CD4-positive, alpha-beta T cell treated with Interleukin-2 at 100 ng/mL for 4 hours (primary cell): ENCODE data around the gene RXRG.
"Not testable (repeated sequence)": the region's sequence is repeated elsewhere in the genome, so short reads cannot be mapped to it uniquely, and the experiment has no call there.

ENCODE experiments used
- DNase-seq: peaks from one replicate; pipeline ENCODE4 v3.0.0-alpha.2; 2020; ENCODE audit warnings: low spot score

Gene RXRG

DNA sequence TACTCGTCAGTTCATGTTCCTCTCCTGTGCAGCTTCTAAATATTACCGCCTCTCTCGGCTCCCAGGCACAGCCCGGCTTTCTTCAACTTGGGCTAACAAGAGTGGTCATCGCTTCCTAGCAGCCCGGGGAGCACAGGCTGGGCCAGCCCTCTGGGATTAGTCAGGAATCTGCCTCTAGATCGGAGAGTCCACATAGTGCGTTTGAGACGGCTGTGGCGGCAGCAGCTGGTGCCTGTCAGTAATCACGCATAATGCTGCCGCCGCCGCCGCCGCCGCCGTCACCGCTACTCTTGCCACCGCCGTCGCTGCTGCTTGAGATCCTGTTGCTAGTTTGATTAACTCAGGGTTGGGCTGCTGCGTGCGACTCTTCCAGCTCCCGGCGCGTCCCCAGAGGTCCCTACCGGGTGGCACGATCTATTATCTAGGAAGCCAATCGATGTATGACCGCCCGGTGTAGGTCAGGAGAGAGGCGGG lies at the start of gene RXRG:
RXRG (minus strand) TSS at position 230 of the 474 bp plus-strand sequence. CDS start 233 bp downstream, outside the sequence.
- no peak for DNase-seq

DNA sequence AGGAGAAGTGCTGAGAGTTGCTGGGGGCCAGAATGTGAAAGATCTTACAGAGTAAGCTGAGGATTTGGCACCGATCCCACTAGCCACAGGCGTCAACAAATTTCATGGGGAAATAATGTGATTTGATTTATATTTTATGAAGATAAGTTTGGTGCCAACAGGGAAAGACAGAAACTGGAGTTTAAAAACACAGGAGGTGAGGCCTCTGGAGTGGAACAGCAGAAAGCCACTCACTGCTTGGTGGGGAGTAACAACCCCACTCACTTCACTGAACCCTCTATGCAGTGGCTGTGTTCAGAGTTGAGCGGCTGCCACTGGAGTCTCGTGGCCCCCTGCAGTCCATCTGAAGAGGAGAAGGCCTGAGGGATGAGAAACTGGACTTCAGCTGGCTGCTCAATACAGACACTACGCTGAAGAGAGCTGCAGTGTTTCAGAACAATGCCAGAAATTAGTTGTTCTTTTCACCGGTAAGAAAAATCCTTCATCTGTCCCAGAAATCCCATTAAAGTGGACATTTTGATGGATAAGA lies 48.0 kb upstream of the RXRG start:
- no peak for DNase-seq

DNA sequence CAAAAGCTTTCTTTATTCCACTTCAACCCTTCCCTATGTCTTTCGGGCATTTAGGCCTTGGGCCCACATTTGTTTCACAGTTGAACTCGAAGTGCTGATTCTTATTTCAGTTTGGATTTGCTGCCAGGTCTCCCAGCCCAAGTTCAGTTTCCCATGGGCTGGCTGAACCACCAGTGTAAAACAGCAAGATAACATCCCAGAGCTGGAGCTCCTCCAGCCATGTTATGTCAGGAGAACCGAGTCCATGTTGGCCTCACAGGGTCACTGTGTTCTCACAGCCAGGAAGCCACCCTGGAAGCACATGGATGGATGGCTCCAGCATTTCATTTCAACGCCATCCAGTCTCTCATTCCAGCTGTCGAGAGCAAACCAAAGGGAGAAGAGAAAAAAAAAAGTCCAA lies 45.2 kb upstream of the RXRG start:
- no peak for DNase-seq

DNA sequence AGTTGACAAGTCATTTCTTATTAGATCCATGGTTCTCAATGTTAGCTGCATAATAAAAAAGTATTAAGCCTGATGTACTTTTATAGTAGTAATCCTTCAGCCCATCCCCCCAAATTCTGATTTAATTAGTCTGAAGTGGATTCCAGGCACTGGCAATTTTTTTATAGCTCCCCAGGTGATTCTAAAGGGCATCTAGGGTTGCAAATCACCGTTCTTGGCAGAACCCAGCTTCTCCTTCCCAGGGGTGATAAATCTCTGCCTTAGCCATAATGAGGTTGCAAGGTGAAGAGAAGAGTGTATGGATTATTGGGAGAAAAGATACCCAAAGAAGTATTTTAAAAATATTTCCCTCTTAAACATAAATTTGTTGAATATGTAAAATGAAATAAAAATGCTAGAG lies 43.0 kb upstream of the RXRG start:
- DNase-seq = no peak

DNA sequence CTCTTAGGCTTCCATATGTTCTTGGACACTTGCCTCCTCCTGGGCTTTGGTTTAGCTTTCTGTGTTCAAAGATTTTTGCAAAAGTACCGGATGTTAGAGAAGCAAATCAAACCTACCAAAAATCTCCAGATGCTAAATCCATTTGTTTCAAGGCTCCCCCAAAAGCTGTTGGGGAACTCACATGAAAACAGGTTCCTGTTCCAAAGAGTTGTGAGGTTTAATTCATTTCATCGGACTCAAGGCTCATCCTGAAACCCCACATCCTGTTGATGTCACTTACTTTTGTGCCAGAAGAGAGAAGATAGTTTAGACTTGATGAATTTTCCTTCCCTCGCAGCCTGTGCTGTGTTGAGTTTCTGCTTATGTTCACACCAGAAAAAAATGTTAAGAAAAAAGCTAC lies 41.7 kb upstream of the RXRG start:
- no peak for DNase-seq

DNA sequence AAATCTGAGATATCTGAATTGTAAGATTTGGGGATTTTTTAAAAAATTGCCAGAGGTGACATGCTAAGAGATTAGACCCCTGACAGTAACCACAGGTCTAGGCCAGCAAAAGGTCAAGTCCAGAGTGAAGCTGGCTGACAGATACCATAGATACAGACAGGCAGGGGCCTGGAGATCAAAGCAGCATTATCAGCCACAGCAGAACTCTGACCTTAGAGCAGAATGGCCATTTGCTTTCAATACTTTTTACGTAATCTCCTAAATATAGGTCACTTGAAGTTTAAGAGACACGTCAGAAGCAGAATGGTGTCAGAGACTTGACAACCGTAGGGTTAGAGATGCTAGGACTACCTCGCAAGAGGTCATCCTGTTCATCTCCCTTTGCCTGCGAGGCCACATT lies 40.8 kb upstream of the RXRG start:
- DNase-seq = no peak

DNA sequence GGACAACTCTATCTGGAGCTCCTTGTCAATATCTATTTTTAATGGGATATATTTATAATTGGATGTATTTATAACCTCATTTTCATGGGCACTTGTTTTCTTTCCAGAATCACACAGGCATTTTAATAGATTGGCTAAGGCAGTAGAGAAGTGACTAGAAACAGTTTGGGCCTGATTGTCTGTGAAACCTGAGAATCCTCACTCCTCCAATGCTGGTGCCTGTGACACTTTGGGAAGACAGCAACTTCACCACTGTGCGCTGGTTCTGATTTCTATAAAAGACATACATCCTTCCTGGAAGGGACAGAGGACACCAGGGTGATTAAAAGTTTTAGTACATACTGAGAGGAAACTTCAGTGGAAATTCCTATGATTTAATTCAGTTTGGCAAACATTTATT lies 39.6 kb upstream of the RXRG start:
- DNase-seq = no peak

DNA sequence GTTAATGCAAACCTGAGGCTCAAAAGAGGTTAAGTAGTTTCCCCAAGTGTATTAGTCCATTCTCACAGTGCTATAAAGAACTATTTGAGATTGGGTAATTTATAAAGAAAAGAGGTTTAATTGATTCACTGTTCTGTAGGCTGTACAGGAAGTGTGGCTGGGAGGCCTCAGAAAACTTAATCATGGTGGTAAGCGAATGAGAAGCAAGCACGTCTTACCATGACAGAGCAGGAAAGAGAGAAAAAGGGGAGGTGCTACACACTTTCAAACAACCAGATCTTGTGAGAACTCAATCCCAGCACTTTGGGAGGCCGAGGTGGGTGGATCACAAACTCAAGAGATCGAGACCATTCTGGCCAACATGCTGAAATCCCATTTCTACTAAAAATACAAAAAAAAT lies 38.5 kb upstream of the RXRG start:
- no peak for DNase-seq

DNA sequence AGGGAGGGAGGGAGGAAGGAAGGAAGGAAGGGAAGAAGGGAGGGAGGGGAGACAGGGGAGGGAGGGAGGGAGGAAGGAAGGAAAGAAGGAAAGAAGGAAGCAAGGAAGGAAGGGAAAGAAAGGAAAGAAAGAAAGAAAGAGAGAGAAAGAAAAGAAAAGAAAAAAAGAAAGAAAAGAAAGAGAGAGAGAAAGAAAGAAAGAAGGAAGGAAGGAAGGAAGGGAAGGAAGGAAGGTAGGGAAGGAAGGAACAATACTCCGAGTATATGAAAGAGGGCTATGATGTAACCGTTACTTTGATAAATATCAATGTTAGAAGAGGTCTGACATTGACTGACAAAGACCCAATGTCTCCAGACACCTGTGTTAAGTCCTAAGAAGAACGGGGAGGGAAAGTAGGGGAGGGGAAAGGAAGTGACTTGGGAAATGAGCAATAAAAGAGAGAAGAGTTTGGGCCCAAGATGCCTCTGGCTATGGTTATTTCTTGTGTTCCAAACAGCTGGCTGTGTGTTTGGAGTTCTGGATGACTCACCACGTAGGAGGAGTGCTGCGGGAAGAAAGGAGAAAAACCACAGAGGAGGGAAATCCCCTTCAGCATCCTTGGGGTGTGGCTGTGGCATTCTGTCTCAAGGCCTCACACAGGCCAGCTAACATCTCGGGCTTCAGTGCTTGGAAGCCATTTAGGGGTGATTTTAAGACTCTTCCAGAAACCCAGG lies 37.0 kb upstream of the RXRG start:
- no peak for DNase-seq

DNA sequence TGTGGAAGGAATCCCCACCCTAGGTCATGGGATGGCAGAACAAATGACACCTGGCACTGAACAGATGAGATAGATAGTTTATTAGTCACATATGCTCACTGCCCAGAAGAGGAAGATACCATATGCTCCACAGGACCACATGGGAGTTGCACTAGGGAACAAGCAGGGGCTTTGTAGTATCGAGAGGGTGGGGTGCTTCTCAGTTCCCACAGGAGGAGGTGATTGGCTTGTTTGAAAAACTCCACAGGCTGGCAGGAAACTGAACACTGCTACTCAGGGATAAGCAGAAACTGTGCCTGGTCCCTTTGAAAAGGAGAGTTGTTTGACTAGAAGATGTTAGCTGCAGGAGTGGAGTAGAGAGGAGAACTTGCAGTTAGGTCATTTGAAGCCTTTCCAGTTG lies 31.9 kb upstream of the RXRG start:
- no peak for DNase-seq

DNA sequence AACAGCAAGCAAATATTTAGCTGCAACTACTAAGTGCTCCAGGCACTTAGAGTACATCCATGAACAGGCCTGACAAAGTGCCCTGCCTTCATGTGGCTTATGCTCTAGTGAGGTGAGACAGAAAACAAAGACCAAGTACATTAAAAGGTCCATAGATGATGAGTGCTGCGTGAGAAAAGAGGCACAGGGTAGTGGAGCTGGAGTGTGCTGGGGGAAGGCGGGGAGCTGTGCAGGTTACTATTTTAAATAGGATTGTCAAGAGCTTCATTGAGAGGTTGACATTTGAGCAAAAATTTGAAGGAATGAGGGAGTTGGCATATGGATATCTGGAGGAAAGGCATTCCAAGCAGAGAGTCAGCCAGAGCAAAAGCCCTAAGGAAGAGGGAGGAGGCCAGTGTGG lies 29.3 kb upstream of the RXRG start:
- DNase-seq = no peak

DNA sequence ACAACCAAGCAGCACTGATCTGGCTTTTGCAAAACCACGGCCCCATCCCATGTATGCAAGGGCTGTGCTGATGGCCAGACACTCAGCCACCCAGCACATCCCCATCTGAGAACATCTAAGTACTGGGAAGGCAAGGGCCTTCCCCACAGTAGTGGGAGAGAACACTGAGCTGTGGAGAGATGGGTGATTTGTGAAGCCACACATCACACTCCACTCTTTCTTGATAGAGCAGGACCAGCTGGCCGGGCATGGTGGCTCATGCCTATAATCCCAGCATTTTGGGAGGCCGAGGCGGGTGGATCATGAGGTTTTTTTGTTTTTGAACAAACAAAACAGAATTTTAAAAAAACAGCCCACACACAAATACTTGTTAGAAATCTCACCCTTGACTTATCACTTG lies 28.2 kb upstream of the RXRG start:
- DNase-seq = no peak

DNA sequence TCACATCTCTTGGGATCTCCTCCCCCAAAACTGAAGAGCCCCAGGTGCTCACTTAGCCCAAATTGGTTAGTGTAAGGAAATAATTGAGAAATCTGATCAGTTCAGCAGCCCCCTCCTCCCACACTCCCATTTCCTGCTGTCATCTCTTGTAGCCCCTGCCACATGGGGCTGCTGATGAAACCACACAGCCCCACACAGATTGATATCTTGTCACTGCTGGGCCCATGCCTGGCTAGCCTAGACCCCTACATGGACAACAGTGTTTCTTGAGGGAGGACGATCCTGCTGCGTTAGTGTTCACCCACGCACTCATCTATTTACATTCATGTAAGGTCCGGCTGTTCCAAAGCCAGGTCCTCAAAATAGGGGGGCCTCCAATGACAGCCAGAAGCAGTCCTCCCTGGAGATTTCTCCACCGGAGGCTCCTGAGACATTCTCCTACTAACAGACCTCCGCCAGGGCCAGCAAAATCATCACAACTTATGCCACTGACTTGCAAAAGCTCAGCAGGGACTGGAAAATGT lies 23.9 kb upstream of the RXRG start:
- no peak for DNase-seq

DNA sequence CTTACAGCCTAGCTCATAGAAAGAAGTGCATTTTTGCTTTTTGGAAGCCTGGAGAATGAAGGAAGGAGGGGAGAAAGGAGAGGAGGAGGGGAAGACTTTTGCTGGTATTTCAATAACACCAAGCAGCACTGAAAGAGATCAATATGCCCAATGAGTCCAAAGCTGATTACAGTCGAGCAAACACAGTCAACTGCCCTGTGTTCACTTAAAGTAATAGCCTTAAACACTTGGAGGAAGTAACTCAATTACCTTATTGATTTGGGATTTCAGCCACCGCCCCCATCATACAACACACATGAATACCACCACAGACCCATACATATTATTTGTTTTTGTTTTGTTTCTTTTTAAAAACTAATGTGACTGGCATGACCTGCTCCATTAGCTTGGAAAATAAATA lies 23.3 kb upstream of the RXRG start:
- no peak for DNase-seq

DNA sequence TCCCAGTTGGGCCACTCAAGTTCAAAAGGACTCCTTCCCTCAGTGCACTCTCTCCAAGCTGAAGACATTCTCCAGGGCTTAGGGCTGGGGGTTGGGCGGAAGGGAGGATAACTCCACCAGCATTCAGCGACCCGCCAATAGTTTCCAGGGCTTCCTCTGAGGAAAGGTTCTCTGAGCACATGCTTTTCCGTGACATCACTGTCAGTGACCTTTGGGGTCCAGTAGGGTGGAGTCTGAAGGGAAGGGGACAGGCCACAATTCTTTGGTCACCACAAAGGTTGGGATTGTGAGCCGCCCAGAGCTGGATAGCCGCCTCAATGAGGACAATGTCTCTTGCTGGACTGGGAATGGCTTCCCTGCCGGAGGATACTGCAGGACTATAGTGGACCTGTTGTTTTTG lies 22.8 kb upstream of the RXRG start:
- no peak for DNase-seq

DNA sequence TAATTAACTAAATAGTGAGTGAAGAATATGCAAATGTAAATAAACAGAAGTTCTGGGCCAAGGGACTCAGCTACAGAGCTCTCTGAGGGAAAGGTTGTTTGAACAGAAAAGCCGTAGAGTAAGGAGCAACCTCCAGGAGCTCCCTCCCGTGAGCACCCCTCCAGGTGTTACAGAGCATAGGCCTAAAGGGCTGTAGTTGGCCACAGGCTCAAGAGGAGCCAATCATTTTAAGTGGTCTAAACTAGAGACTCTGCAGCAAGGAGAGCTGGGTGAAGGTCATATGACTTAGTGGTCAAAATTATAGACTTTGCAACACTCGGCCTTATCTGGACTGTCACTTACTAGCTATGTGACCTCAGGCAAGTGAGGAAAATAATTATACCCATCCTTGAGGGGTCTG lies 19.1 kb upstream of the RXRG start:
- no peak for DNase-seq

DNA sequence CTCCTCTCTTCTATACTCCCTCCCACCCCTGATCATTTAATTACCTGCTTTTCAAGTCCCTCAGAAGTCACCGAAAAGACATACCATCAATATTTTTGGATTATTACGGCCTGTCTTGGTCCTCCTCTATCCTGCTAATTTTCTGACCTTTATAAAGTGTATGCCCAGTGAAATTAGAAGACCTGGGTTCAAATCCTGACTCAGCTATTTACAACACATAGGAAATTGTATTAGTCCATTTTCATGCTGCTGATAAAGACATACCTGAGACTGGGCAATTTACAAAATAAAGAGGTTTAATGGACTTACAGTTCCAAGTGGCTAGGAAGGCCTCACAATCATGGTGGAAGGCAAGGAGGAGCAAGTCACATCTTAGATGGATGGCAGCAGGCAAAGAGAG lies 14.8 kb upstream of the RXRG start:
- not testable (repeated sequence) for DNase-seq

DNA sequence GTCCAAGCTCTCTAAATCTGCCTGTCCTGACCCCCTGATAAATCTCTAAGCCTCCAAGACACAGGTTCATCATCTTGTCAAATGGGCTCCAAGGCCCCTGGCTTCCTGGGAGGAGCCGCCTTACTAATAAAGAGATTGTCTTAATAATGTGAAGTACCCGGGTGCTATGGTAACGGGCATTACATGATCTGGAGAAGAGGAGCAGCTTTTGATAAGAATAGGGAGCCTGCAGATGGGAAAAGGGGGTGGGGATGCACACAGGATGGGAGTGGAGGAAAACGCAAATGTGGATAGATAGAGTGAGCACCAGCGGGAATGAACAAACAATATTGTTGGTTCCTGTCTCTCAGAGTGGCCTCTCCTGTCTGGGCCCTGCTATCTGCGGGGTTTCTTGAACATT lies 11.9 kb upstream of the RXRG start:
- DNase-seq = no peak

DNA sequence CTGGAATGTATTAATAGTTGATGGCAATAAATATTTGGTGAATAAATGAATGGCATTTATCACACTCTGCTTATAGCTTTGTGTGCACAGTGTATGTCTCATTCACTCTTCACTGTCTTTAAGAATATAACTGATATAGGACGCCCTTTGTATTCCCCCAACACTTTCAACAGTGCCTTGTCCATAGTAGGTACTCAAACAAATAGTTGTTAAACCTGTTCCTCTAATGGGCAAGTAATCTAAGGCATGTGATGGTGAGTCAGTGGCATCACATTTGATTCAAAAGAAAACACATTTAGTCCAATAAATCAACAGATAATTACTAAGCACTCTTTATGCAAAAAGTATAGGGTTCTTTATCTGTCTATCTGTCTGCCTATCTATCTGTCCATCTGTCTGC lies 11.2 kb upstream of the RXRG start:
- DNase-seq = no peak

DNA sequence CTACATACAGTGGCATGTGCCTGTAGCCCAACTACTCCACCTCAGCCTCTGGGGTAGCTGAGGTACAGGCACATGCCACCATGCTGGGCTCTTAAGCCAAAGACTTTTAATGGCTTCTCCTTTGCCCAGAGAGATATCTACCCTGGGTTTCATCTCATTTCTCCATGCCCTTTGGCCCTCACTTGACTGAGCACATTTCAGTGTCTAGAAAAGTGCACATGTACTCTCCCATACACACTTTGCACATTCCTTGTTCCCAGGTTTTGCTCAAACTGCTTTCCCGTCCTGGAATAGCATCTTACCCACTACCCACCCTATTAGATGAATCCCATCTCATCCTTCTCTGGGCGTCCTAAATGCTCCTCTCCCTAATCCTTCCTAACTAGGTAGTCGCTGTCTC lies 10.2 kb upstream of the RXRG start:
- no peak for DNase-seq

DNA sequence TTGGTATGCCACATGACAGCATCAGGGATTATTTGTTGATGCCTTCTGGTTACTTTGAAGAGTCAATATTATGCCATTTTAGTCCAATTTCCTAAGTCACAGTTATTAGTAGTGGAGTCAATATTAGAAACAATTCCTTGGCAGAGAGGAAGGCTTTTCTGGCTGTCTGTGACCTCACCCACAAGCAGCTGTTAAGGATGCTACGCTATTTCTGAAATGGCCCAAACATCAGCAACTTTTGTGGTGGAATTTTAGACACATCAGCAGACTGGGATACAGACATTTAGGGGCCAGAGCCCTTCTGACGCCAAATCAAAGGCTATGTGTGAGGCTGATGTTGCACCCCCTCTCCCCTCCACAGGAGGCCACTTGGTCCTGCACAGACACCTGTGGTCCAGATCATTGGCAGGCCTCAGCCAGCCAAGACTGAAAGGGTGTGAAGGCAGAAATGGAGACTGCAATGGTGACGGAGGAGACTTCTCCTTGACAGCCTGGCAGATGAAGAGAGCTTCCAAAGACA lies 9.2 kb upstream of the RXRG start:
- DNase-seq = no peak

DNA sequence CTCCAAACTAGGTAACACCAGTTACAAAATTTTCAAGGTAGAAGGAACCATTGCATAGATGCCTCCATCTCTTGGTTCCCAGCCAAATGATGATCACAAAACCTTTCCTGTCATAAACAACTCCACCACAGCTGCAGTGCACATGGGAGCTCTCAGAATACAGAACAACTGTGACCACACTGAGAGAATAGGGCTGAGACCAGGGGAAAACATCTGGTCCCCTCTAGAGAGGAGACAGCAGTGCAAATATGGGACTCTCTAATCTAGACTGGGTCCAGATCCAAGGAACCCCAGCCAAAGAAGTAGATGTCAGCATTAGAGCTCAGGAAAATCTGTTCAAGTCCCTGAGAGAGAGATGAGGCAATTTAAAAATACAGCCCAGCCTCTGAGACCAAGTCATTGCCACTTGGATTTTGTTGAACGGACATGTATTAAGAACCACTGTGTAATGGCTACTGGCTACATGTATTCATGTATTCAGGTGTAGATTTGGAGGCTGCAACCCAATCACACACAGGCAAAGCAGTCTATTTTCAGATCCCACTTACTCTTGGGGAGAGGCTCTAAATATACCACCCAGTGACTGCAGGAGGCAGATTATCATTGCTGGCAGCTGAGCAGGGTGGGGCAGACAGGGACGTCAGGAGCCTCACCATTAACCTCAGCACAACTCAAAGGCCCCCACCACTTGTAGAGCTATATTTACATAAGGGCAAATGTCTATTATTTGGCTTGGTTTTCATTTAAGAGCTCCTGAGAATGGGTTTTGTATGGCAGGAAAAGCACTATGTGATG lies 7.6 kb upstream of the RXRG start:
- no peak for DNase-seq

DNA sequence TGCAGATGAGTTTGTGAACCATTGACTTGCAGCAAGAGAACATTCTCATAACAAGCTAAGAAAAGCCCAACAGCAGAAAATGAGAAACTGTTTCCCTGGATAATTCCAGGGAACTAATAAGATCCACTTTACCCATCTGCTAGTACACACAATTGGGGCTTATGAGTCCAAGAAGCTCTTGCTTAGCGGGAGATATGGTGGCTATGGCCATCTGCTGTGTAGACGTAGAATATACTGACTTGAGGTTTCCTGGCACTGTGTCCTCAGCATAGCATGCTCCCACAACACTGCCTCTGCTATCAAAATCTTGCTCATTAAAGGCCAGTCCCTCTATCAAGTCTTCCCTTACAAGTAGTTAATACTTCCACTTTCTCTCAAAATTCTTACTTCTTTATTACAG lies 6.8 kb upstream of the RXRG start:
- DNase-seq = no peak
